H1 (cell line): ENCODE measurements around the gene COL8A1. TPM values are rescaled to one million over a fixed set of nuclear protein-coding genes. Genes with fewer than 3 reads are reported as not detected.

Source experiments
- CTCF ChIA-PET: fragments of 300-600 bp; sonication (Branson Sonifier 250); formaldehyde crosslinking; loops from one replicate; lab custom pipeline; 2021; ENCODE audit not compliant: partially characterized antibody; lab: Charles Lee
- POLR2A ChIA-PET: fragments of 300-600 bp; sonication (Branson Sonifier 250); formaldehyde crosslinking; loops from one replicate; lab custom pipeline; 2021; ENCODE audit warnings: inconsistent platforms; ENCODE audit not compliant: partially characterized antibody; lab: Charles Lee
- DNase-seq, 2 experiments: peaks; one replicate each; pipeline versions ENCODE4 v3.0.0 to v3.0.0-alpha.2; 2010 to 2022; ENCODE audit warnings: low spot score in 2 of 2, low read depth in 1 of 2, mixed read lengths in 1 of 2
- FAIRE-seq: peaks from 2 replicates; lab custom pipeline; 2011; peaks lifted over from hg19 to GRCh38; lab: Jason Lieb, UNC
- H2AFZ ChIP-seq: 2 replicates; pipeline ENCODE4 v1.8.1; 2012; ENCODE audit warnings: low read length, inconsistent platforms
- H2AK5ac ChIP-seq: 2 replicates; pipeline ENCODE4 v1.6.1; 2013; ENCODE audit warnings: low read depth, low read length
- H2BK120ac ChIP-seq: replicated peaks from 2 replicates; pipeline ENCODE3; 2013; ENCODE audit warnings: low read depth, low read length, inconsistent platforms
- H2BK12ac ChIP-seq: 2 replicates; pipeline ENCODE4 v1.6.1; 2013; ENCODE audit warnings: low read depth, low read length
- H2BK15ac ChIP-seq: 2 replicates; pipeline ENCODE4 v1.6.1; 2013; ENCODE audit warnings: low read length
- H2BK20ac ChIP-seq: 2 replicates; pipeline ENCODE4 v1.6.1; 2013; ENCODE audit warnings: low read length
- H2BK5ac ChIP-seq: 2 replicates; pipeline ENCODE4 v1.6.1; 2013; ENCODE audit warnings: low read depth, low read length
- H3K14ac ChIP-seq: 2 replicates; pipeline ENCODE4 v1.6.1; 2013; ENCODE audit warnings: inconsistent platforms; ENCODE audit not compliant: insufficient read length
- H3K18ac ChIP-seq: 2 replicates; pipeline ENCODE4 v1.6.1; 2013; ENCODE audit warnings: low read length; ENCODE audit errors: extremely low read depth
- H3K23ac ChIP-seq: 2 replicates; pipeline ENCODE4 v1.6.1; 2013; ENCODE audit warnings: inconsistent platforms; ENCODE audit not compliant: insufficient read length
- H3K23me2 ChIP-seq: 2 replicates; pipeline ENCODE4 v1.6.1; 2013; ENCODE audit warnings: low read depth, low read length
- H3K27ac ChIP-seq: 2 replicates; pipeline ENCODE4 v1.6.1; 2011; ENCODE audit warnings: low read depth, low read length, inconsistent platforms
- H3K27me3 ChIP-seq, 4 experiments: replicated peaks in 1 of 4; 1 replicate in 1 of 4; 2 replicates in 3 of 4; pipeline versions ENCODE4 v1.6.1 to v1.8.1; 2011 to 2013; ENCODE audit warnings: low read length in 3 of 4, mild to moderate bottlenecking in 3 of 4, inconsistent platforms in 2 of 4, mixed read lengths in 2 of 4, moderate library complexity in 1 of 4; ENCODE audit not compliant: control insufficient read depth in 3 of 4, insufficient read depth in 3 of 4; ENCODE audit errors: extremely low read depth in 1 of 4
- H3K36me3 ChIP-seq, 4 experiments: 2 replicates each; pipeline versions ENCODE4 v1.6.1 to v1.8.1; 2011 to 2013; ENCODE audit warnings: mild to moderate bottlenecking in 4 of 4, low read length in 3 of 4, moderate library complexity in 2 of 4, control low read depth in 1 of 4, inconsistent platforms in 1 of 4; ENCODE audit not compliant: insufficient read depth in 4 of 4, control insufficient read depth in 2 of 4
- H3K4ac ChIP-seq: replicated peaks from 2 replicates; pipeline ENCODE3; 2013; ENCODE audit warnings: low read length, low read depth, mixed read lengths, inconsistent platforms; ENCODE audit not compliant: insufficient read length
- H3K4me1 ChIP-seq, 4 experiments: replicated peaks in 1 of 4; 1 replicate in 1 of 4; 2 replicates in 3 of 4; pipeline versions ENCODE4 v1.6.1 to v1.8.1; 2011 to 2013; ENCODE audit warnings: low read length in 3 of 4, inconsistent platforms in 2 of 4, mixed read lengths in 1 of 4; ENCODE audit not compliant: insufficient read depth in 4 of 4, control insufficient read depth in 3 of 4
- H3K4me2 ChIP-seq, 2 experiments: 2 replicates each; pipeline versions ENCODE4 v1.6.1 to v1.8.1; 2011 to 2013; ENCODE audit warnings: low read depth in 2 of 2, low read length in 2 of 2, control low read depth in 1 of 2, inconsistent platforms in 1 of 2, mild to moderate bottlenecking in 1 of 2; ENCODE audit not compliant: insufficient read depth in 1 of 2
- H3K4me3 ChIP-seq, 4 experiments: fragments of 200-600, 300-600 bp in 1 of 4; sonication (generic), shearing (Covaris generic), sonication (Bioruptor Twin) in 1 of 4; 2 replicates each; pipeline versions ENCODE4 v1.5.1 to v1.8.1; 2011 to 2016; ENCODE audit warnings: low read length in 4 of 4, low read depth in 3 of 4, control low read depth in 2 of 4, inconsistent platforms in 2 of 4, mild to moderate bottlenecking in 2 of 4, mixed read lengths in 1 of 4, moderate library complexity in 1 of 4; ENCODE audit not compliant: insufficient read depth in 2 of 4; ENCODE audit errors: extremely low read depth in 1 of 4
- H3K56ac ChIP-seq: replicated peaks from 2 replicates; pipeline ENCODE3; 2013; ENCODE audit warnings: low read depth, mild to moderate bottlenecking, mixed read lengths, low read length, inconsistent platforms; ENCODE audit not compliant: insufficient read length
- H3K79me1 ChIP-seq: 2 replicates; pipeline ENCODE4 v1.6.1; 2013; ENCODE audit warnings: low read depth, low read length, control low read depth
- H3K79me2 ChIP-seq, 2 experiments: 2 replicates each; pipeline versions ENCODE4 v1.6.1 to v1.8.1; 2012 to 2013; ENCODE audit warnings: low read length in 2 of 2, mild to moderate bottlenecking in 2 of 2, inconsistent platforms in 1 of 2; ENCODE audit not compliant: insufficient read depth in 2 of 2, control insufficient read depth in 1 of 2
- H3K9ac ChIP-seq, 4 experiments: replicated peaks in 1 of 4; 1 replicate in 1 of 4; 2 replicates in 3 of 4; pipeline versions ENCODE4 v1.6.1 to v1.8.1; 2011 to 2013; ENCODE audit warnings: low read depth in 3 of 4, low read length in 3 of 4, control low read depth in 2 of 4, mild to moderate bottlenecking in 2 of 4, moderate library complexity in 2 of 4, inconsistent platforms in 1 of 4; ENCODE audit errors: extremely low read depth in 1 of 4
- H3K9me3 ChIP-seq, 2 experiments: 2 replicates each; pipeline versions ENCODE4 v1.6.1 to v1.8.1; 2012 to 2013; ENCODE audit warnings: mild to moderate bottlenecking in 2 of 2, moderate library complexity in 2 of 2, control low read depth in 1 of 2, inconsistent platforms in 1 of 2, low read depth in 1 of 2, low read length in 1 of 2, mixed read lengths in 1 of 2; ENCODE audit not compliant: insufficient read depth in 2 of 2
- H4K20me1 ChIP-seq, 2 experiments: replicated peaks in 1 of 2; 2 replicates each; pipeline versions ENCODE3 to v1.8.1; 2011 to 2013; ENCODE audit warnings: inconsistent platforms in 2 of 2, low read length in 2 of 2, mild to moderate bottlenecking in 1 of 2; ENCODE audit not compliant: insufficient read depth in 2 of 2, control insufficient read depth in 1 of 2
- H4K5ac ChIP-seq: 2 replicates; pipeline ENCODE4 v1.6.1; 2013; ENCODE audit warnings: low read length, low read depth, mixed read lengths, inconsistent platforms; ENCODE audit not compliant: insufficient read length
- H4K8ac ChIP-seq: 2 replicates; pipeline ENCODE4 v1.8.0; 2013; ENCODE audit warnings: mild to moderate bottlenecking, moderate library complexity, low read length, inconsistent platforms; ENCODE audit not compliant: insufficient read depth; ENCODE audit errors: extremely low read depth
- H4K91ac ChIP-seq: replicated peaks from 2 replicates; pipeline ENCODE3; 2013; ENCODE audit warnings: low read length, mixed read lengths, inconsistent platforms; ENCODE audit not compliant: insufficient read length
- CTCF ChIP-seq, 3 experiments: IDR thresholded peaks; 1 replicate in 2 of 3; 2 replicates in 1 of 3; pipeline versions ENCODE4 v1.5.1 to v1.6.1; 2011; ENCODE audit warnings: low read length in 3 of 3, mild to moderate bottlenecking in 3 of 3, inconsistent platforms in 2 of 3, low read depth in 1 of 3, moderate library complexity in 1 of 3; ENCODE audit not compliant: insufficient read depth in 1 of 3; ENCODE audit errors: control extremely low read depth in 1 of 3
- TAF1 ChIP-seq: IDR thresholded peaks from 2 replicates; pipeline ENCODE4 v1.6.1; 2011; ENCODE audit warnings: mild to moderate bottlenecking, low read depth, low read length
- TEAD4 ChIP-seq: IDR thresholded peaks from 2 replicates; pipeline ENCODE4 v1.6.1; 2012; ENCODE audit warnings: low read depth, low read length, inconsistent platforms, mixed read lengths
- WGBS, 2 experiments: shearing (Covaris generic) in 1 of 2; methylation state at CpG; one replicate each; pipeline versions ENCODE4 v1.1.6 to v1.1.7; 2013 to 2015; ENCODE audit warnings: low lambda C conversion rate in 2 of 2, mixed read lengths in 2 of 2, inconsistent platforms in 1 of 2, low coverage in 1 of 2, missing lambda C conversion rate in 1 of 2; ENCODE audit not compliant: insufficient replicate concordance in 2 of 2, insufficient coverage in 1 of 2, insufficient read length in 1 of 2; ENCODE audit errors: extremely low coverage in 1 of 2, missing lambda C conversion rate in 1 of 2; 5-methylcytosine and 5-hydroxymethylcytosine counted together
- polyA plus RNA-seq, 7 experiments: library from polyadenylated mRNA; depleted of rRNA in 3 of 7; stranded (reverse) in 5 of 7; unstranded in 2 of 7; fragments of >200 nt in 5 of 7; fragments of 200-250 nt in 2 of 7; gene quantifications; 1 replicate in 5 of 7; 2 replicates in 1 of 7; 4 replicates in 1 of 7; pipeline versions ENCODE4 v1.2.1 to v1.2.3, GENCODE V29; 2011 to 2013; ENCODE audit warnings: missing spikeins in 2 of 7, mixed read lengths in 2 of 7
- total RNA-seq: library from RNA; stranded (reverse); fragmentation: NEBNext Ultra II Directional; extraction: Animal tissue kit (Norgen Biotek cat#: 25700); gene quantifications from 2 replicates; pipeline ENCODE4 v1.2.1, GENCODE V29; 2021

Gene COL8A1
- total and polyA plus RNA-seq, 2 of the 8 experiments (the other 6 are each of a cell fraction or from before 2014, with no cell fraction given): 0.21 to 1.2 TPM

GRCh38 chr3:99620077-99620767 lies 18.2 kb upstream of the COL8A1 start:
- Histone ChIP-seq H2BK120ac (no peak overlapping the region), H3K4ac (no peak overlapping the region), H3K23me2 (no peaks in the 10 kb centered on the region), H4K8ac (no peak overlapping the region), H3K56ac (no peak overlapping the region), H2AK5ac (no peak overlapping the region), H3K36me3 (no peaks in the 10 kb centered on the region), H2AFZ (no peak overlapping the region), H3K27me3 (no peaks in the 10 kb centered on the region), H2BK12ac (no peak overlapping the region), H3K4me2 (no peak overlapping the region), H2BK5ac (no peak overlapping the region), H3K9ac (no peak overlapping the region), H4K91ac (no peak overlapping the region), H3K4me3 (no peak overlapping the region), H3K23ac (no peak overlapping the region), H3K27ac (no peak overlapping the region), H3K4me1 (no peaks in the 10 kb centered on the region), H3K79me1 (no peaks in the 10 kb centered on the region), H2BK20ac (no peak overlapping the region), H3K9me3 (no peaks in the 10 kb centered on the region), H4K20me1 (no peaks in the 10 kb centered on the region), H3K79me2 (no peaks in the 10 kb centered on the region), H3K18ac (no peak overlapping the region), H4K5ac (no peak overlapping the region), H3K14ac (no peak overlapping the region), H2BK15ac (no peak overlapping the region)
- ChIA-PET CTCF (interaction anchor here (1.3 kb wide), 1 partner anchor 25 kb away, joined by 5 read pairs; no protein-coding TSS in a partner anchor), POLR2A (no interaction called here)
- no peak for TF ChIP-seq TAF1
- TF ChIP-seq TEAD4: peak; percentile 87
- peak in 1 of 3 experiments; percentile 42; a peak in 1 of 4 replicates for TF ChIP-seq CTCF (IDR thresholded peaks at IDR 0.05; ENCODE audit: control extremely low read depth in 1 of 3, insufficient read depth in 1 of 3, low read depth in 1 of 3, low read length in 3 of 3)
- no peak for FAIRE-seq
- WGBS, 2 experiments: 80% methylated on average over 1 of the region's 1 CpG; no CpG with 5 or more reads in 1 of the 2 experiments
- no peak for DNase-seq
